H1 (cell line): ENCODE measurements around the gene AKT1S1. TPM values are rescaled to one million over a fixed set of nuclear protein-coding genes. Genes with fewer than 3 reads are reported as not detected.

ENCODE experiments used
- BCL11A ChIP-seq, 2 experiments: IDR thresholded peaks; one replicate each; pipeline ENCODE4 v1.6.1; 2011; ENCODE audit warnings: low read depth in 2 of 2, low read length in 2 of 2, mild to moderate bottlenecking in 2 of 2
- BRCA1 ChIP-seq: IDR thresholded peaks from 2 replicates; pipeline ENCODE4 v1.6.1; 2012; ENCODE audit warnings: low read depth, low read length, improper control_type of control experiment
- E2F6 ChIP-seq: IDR thresholded peaks from 2 replicates; pipeline ENCODE4 v1.6.1; 2012; ENCODE audit warnings: inconsistent platforms
- EP300 ChIP-seq, 2 experiments: IDR thresholded peaks; 1 replicate in 1 of 2; 2 replicates in 1 of 2; pipeline ENCODE4 v1.6.1; 2011 to 2012; ENCODE audit warnings: low read depth in 2 of 2, low read length in 2 of 2, mild to moderate bottlenecking in 2 of 2, borderline replicate concordance in 1 of 2, inconsistent platforms in 1 of 2, moderate library complexity in 1 of 2
- JUN ChIP-seq: IDR thresholded peaks from 2 replicates; pipeline ENCODE4 v1.6.1; 2011; ENCODE audit warnings: low read depth, mild to moderate bottlenecking, improper control_type of control experiment, low read length
- KDM4A ChIP-seq: IDR thresholded peaks from one replicate; pipeline ENCODE4 v1.7.1; 2012; ENCODE audit warnings: low read depth, mild to moderate bottlenecking, moderate library complexity, low read length, inconsistent platforms; ENCODE audit not compliant: severe bottlenecking
- NANOG ChIP-seq: IDR thresholded peaks from 2 replicates; pipeline ENCODE4 v1.6.1; 2011; ENCODE audit warnings: low read length, low read depth, mild to moderate bottlenecking, inconsistent platforms; ENCODE audit not compliant: insufficient read depth, poor library complexity, severe bottlenecking
- NRF1 ChIP-seq: IDR thresholded peaks from 2 replicates; pipeline ENCODE4 v1.6.1; 2011; ENCODE audit warnings: mild to moderate bottlenecking, low read depth, low read length, improper control_type of control experiment
- RFX5 ChIP-seq: IDR thresholded peaks from 2 replicates; pipeline ENCODE4 v1.6.1; 2011; ENCODE audit warnings: low read depth, low read length, improper control_type of control experiment, borderline replicate concordance
- RXRA ChIP-seq: IDR thresholded peaks from 2 replicates; pipeline ENCODE4 v1.6.1; 2011; ENCODE audit warnings: low read depth, mild to moderate bottlenecking, low read length, moderate library complexity; ENCODE audit not compliant: insufficient read depth
- SP2 ChIP-seq: IDR thresholded peaks from 2 replicates; pipeline ENCODE4 v1.6.1; 2012; ENCODE audit warnings: mild to moderate bottlenecking, low read length, inconsistent platforms
- TAF7 ChIP-seq: optimal IDR thresholded peaks from 2 replicates; pipeline ENCODE3; 2011; ENCODE audit warnings: low read depth, mild to moderate bottlenecking, inconsistent platforms, low read length, moderate library complexity, borderline replicate concordance
- TEAD4 ChIP-seq: IDR thresholded peaks from 2 replicates; pipeline ENCODE4 v1.6.1; 2012; ENCODE audit warnings: low read depth, low read length, inconsistent platforms, mixed read lengths
- YY1 ChIP-seq: IDR thresholded peaks from 2 replicates; pipeline ENCODE4 v1.6.1; 2011; ENCODE audit warnings: low read depth, mild to moderate bottlenecking, low read length
- polyA plus RNA-seq, 7 experiments: library from polyadenylated mRNA; depleted of rRNA in 3 of 7; stranded (reverse) in 5 of 7; unstranded in 2 of 7; fragments of >200 nt in 5 of 7; fragments of 200-250 nt in 2 of 7; gene quantifications; 1 replicate in 5 of 7; 2 replicates in 1 of 7; 4 replicates in 1 of 7; pipeline versions ENCODE4 v1.2.1 to v1.2.3, GENCODE V29; 2011 to 2013; ENCODE audit warnings: missing spikeins in 2 of 7, mixed read lengths in 2 of 7
- total RNA-seq: library from RNA; stranded (reverse); fragmentation: NEBNext Ultra II Directional; extraction: Animal tissue kit (Norgen Biotek cat#: 25700); gene quantifications from 2 replicates; pipeline ENCODE4 v1.2.1, GENCODE V29; 2021
- TF ChIP-seq, protein P1 (sequence below), 3 experiments: IDR thresholded peaks; 1 replicate in 2 of 3; 2 replicates in 1 of 3; pipeline versions ENCODE4 v1.5.1 to v1.6.1; 2011; ENCODE audit warnings: low read length in 3 of 3, mild to moderate bottlenecking in 3 of 3, inconsistent platforms in 2 of 3, low read depth in 1 of 3, moderate library complexity in 1 of 3; ENCODE audit not compliant: insufficient read depth in 1 of 3; ENCODE audit errors: control extremely low read depth in 1 of 3
- TF ChIP-seq, protein P2 (sequence below): IDR thresholded peaks from 2 replicates; pipeline ENCODE4 v1.6.1; 2012; ENCODE audit warnings: low read length, inconsistent platforms
- TF ChIP-seq, protein P3 (sequence below): IDR thresholded peaks from 2 replicates; pipeline ENCODE4 v1.6.1; 2011; ENCODE audit warnings: low read length, improper control_type of control experiment

AKT1S1 gene
- total and polyA plus RNA-seq, 2 of the 8 experiments (the other 6 are each of a cell fraction or from before 2014, with no cell fraction given): 40.7 to 45.9 TPM

DNA sequence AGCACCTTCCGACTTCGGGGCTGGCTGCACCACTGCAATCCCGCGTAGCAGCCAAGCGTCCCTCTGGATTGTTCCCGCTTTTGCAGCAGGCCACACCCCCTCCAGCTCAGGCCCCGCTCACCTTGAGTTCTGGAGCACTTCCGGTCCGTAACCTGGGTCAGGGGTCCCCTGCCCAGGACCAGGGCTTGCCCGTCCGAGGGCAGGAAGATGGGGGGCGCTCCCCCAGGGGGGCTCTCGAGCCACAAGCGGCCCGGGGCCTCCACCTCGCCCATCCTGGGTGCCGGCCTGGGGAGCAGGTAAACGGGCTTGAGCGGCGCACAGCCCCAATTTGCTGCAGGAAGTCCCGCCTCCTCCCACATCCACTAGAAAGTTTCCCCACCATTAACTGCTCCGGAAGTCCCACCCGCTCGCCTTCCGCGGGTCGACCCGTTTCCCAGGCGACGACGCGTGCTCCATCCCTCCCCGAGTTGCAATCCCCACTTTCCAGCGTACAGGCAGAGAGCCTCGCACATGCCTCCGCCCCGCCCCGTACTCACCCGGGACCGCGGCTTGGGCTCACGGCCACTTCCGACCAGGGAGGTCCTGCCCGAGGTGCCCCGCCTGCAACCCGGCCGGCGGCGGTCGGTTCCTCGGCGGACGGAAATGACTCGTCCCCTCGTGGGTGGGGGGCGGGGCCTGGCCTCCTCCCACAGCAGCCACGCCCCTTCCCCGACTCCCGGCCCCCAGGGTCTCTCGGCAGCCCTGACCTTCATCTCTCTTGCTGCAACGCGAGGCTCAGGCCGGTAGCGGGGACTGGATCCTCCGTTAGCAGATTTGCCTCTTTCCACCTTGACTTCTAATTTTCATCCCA, 10.0 kb downstream of the AKT1S1 start, which contains the start of gene PNKP (continued):
- TF ChIP-seq, protein P1, sequence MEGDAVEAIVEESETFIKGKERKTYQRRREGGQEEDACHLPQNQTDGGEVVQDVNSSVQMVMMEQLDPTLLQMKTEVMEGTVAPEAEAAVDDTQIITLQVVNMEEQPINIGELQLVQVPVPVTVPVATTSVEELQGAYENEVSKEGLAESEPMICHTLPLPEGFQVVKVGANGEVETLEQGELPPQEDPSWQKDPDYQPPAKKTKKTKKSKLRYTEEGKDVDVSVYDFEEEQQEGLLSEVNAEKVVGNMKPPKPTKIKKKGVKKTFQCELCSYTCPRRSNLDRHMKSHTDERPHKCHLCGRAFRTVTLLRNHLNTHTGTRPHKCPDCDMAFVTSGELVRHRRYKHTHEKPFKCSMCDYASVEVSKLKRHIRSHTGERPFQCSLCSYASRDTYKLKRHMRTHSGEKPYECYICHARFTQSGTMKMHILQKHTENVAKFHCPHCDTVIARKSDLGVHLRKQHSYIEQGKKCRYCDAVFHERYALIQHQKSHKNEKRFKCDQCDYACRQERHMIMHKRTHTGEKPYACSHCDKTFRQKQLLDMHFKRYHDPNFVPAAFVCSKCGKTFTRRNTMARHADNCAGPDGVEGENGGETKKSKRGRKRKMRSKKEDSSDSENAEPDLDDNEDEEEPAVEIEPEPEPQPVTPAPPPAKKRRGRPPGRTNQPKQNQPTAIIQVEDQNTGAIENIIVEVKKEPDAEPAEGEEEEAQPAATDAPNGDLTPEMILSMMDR (IDR thresholded peaks at IDR 0.05; ENCODE audit: control extremely low read depth in 1 of 3, insufficient read depth in 1 of 3, low read depth in 1 of 3, low read length in 3 of 3): no peak
- no peak for TF ChIP-seq JUN
- TF ChIP-seq NANOG: no peak
- TF ChIP-seq RFX5: no peak
- TF ChIP-seq TEAD4: no peak
- TF ChIP-seq, protein P2, sequence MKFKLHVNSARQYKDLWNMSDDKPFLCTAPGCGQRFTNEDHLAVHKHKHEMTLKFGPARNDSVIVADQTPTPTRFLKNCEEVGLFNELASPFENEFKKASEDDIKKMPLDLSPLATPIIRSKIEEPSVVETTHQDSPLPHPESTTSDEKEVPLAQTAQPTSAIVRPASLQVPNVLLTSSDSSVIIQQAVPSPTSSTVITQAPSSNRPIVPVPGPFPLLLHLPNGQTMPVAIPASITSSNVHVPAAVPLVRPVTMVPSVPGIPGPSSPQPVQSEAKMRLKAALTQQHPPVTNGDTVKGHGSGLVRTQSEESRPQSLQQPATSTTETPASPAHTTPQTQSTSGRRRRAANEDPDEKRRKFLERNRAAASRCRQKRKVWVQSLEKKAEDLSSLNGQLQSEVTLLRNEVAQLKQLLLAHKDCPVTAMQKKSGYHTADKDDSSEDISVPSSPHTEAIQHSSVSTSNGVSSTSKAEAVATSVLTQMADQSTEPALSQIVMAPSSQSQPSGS: no peak
- TF ChIP-seq, protein P3, sequence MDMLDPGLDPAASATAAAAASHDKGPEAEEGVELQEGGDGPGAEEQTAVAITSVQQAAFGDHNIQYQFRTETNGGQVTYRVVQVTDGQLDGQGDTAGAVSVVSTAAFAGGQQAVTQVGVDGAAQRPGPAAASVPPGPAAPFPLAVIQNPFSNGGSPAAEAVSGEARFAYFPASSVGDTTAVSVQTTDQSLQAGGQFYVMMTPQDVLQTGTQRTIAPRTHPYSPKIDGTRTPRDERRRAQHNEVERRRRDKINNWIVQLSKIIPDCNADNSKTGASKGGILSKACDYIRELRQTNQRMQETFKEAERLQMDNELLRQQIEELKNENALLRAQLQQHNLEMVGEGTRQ: no peak
- TF ChIP-seq E2F6: peak; percentile 68
- TF ChIP-seq SP2: peak; percentile 22; the same call in 1 of the 2 replicates
- no peak for TF ChIP-seq BRCA1
- TF ChIP-seq KDM4A: peak; percentile 44
- TF ChIP-seq EP300 (IDR thresholded peaks at IDR 0.05; ENCODE audit: borderline replicate concordance in 1 of 2, low read depth in 2 of 2, low read length in 2 of 2): no peak
- TF ChIP-seq TAF7: peak; percentile 23
- no peak for TF ChIP-seq NRF1
- TF ChIP-seq BCL11A (IDR thresholded peaks at IDR 0.05; ENCODE audit: low read depth in 2 of 2, low read length in 2 of 2): no peak
- TF ChIP-seq YY1: peak; percentile 49; the same call in 1 of the 2 replicates
- no peak for TF ChIP-seq RXRA
